BLaER1 treated with 17β-estradiol and CSF1 and Interleukin-3, amounts not matched to agents 10 nM and 100 nM (cell line): Measurements from ENCODE around the gene STON1.

Experiments used
- H3K27ac ChIP-seq, 11 experiments: shearing (Covaris generic); formaldehyde crosslinking; 2 replicates each; pipeline ENCODE4 v1.8.1; 2022
- H3K27me3 ChIP-seq, 11 experiments: shearing (Covaris generic); formaldehyde crosslinking; 2 replicates each; pipeline ENCODE4 v1.8.1; 2022
- H3K36me3 ChIP-seq, 11 experiments: shearing (Covaris generic); formaldehyde crosslinking; 2 replicates each; pipeline ENCODE4 v1.8.1; 2022
- H3K4me1 ChIP-seq, 10 experiments: shearing (Covaris generic); formaldehyde crosslinking; 2 replicates each; pipeline ENCODE4 v1.8.1; 2022
- H3K4me2 ChIP-seq, 11 experiments: shearing (Covaris generic); formaldehyde crosslinking; 2 replicates each; pipeline ENCODE4 v1.8.1; 2022
- H3K4me3 ChIP-seq, 10 experiments: shearing (Covaris generic); formaldehyde crosslinking; 2 replicates each; pipeline ENCODE4 v1.8.1; 2022
- H3K9ac ChIP-seq, 11 experiments: shearing (Covaris generic); formaldehyde crosslinking; 2 replicates each; pipeline ENCODE4 v1.8.1; 2022
- H3K9me3 ChIP-seq, 11 experiments: shearing (Covaris generic); formaldehyde crosslinking; replicated peaks in 1 of 11; 2 replicates each; pipeline ENCODE4 v1.8.1; 2022
- H4K20me1 ChIP-seq, 11 experiments: shearing (Covaris generic); formaldehyde crosslinking; 2 replicates each; pipeline ENCODE4 v1.8.1; 2022
- Cebpa-rat ChIP-seq, 11 experiments: shearing (Covaris generic); IDR thresholded peaks; 2 replicates each; pipeline ENCODE4 v1.8.1; 2022

The STON1 gene

GRCh38 chr2:48638261-48638660 lies 108.3 kb downstream of the STON1 start:
- Histone ChIP-seq H3K27ac (no peak overlapping the region), H3K9ac (no peak overlapping the region), H3K9me3 (peaks cover 0 to 9% (median 5%) of the 10 kb centered on the region in 11 experiments; a peak in 4 of 22 replicates), H3K36me3 (no peaks in the 10 kb centered on the region), H3K4me3 (no peak overlapping the region), H3K4me1 (no peaks in the 10 kb centered on the region), H3K4me2 (no peak overlapping the region), H4K20me1 (no peaks in the 10 kb centered on the region), H3K27me3 (no peaks in the 10 kb centered on the region; a peak in 1 of 22 replicates)
- TF ChIP-seq Cebpa-rat (IDR thresholded peaks at IDR 0.05), result no peak
